LNCaP clone FGC (cell line): ENCODE measurements around the gene GALNT16.

Source experiments
- DNase-seq: peaks from one replicate; pipeline ENCODE4 v3.0.0-alpha.2; 2011; ENCODE audit warnings: low read depth
- H3K4me3 ChIP-seq: 2 replicates; pipeline ENCODE4 v1.5.1; 2011; ENCODE audit warnings: mild to moderate bottlenecking, low read depth, low read length, control low read depth
- TF ChIP-seq, protein P1 (sequence below): IDR thresholded peaks from 2 replicates; pipeline ENCODE4 v1.5.1; 2012; ENCODE audit warnings: mild to moderate bottlenecking; ENCODE audit not compliant: control insufficient read depth, insufficient read depth; ENCODE audit errors: extremely low read depth

The GALNT16 gene

DNA sequence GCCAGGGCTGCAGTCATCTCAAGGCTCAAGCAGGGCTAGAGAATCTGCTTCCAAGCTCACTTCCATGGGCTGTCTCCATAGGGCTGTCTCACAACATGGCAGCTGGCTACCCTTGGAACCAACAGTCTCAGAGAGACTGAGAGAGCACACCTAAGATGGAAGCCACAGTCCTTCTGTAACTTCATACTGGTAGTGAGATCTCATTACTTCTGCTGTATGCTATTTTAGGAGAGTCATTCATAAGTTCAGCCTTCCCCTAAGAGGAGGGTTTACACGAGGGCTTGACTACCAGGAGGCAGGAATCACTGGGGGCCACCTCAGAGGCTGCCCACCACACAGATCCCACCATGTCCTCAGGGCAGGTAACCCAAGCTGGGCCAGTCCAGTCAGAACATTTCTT lies 108.4 kb downstream of the GALNT16 start:
- TF ChIP-seq, protein P1, sequence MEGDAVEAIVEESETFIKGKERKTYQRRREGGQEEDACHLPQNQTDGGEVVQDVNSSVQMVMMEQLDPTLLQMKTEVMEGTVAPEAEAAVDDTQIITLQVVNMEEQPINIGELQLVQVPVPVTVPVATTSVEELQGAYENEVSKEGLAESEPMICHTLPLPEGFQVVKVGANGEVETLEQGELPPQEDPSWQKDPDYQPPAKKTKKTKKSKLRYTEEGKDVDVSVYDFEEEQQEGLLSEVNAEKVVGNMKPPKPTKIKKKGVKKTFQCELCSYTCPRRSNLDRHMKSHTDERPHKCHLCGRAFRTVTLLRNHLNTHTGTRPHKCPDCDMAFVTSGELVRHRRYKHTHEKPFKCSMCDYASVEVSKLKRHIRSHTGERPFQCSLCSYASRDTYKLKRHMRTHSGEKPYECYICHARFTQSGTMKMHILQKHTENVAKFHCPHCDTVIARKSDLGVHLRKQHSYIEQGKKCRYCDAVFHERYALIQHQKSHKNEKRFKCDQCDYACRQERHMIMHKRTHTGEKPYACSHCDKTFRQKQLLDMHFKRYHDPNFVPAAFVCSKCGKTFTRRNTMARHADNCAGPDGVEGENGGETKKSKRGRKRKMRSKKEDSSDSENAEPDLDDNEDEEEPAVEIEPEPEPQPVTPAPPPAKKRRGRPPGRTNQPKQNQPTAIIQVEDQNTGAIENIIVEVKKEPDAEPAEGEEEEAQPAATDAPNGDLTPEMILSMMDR, result no peak

DNA sequence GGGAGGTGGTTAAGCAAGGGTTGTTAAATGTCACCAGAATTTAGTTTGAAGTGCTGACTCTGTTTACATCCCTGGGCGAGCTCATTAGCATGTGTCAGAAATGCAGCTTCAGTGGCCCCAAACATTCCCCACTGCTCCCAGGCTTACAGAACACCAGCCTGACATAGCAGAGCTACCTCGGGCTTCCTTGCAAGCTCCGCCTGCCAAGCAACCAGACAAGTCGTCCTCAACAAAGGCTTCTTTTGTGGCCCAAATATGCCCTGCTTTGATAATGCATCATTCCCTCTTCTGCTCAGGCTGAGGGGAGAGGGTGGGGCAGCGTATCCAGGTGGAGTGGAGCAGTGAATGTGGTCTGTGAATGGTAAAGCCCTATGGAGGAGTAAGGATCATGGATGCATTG lies 110.1 kb downstream of the GALNT16 start:
- no peak for DNase-seq
- TF ChIP-seq, protein P1, result no peak
- H3K4me3 ChIP-seq, result no peak overlapping the region

More for the DNA sequence above, 108.4 kb downstream of the GALNT16 start:
- no peak for DNase-seq
- H3K4me3 ChIP-seq, result no peak overlapping the region

DNA sequence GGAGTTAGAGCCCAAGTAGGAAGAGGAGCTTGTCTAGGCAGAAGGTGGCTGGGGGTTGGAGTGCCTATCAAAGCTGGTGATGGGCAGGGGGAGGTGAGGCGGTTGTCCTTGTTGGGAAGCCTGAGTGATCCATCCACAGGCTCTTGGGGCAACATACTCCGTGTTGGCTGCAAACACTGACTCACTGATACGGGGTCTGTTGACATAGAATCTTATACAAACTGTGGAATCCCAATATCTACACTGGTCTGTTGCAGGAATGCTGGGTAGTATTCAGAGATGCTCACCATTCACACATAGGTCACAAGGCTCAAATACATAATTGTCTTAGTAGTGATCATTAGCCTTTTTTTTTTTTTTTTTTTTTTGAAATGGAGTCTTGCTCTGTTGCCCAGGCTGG lies 112.2 kb downstream of the GALNT16 start:
- TF ChIP-seq, protein P1, result no peak
- H3K4me3 ChIP-seq, result no peak overlapping the region
- DNase-seq, result no peak

DNA sequence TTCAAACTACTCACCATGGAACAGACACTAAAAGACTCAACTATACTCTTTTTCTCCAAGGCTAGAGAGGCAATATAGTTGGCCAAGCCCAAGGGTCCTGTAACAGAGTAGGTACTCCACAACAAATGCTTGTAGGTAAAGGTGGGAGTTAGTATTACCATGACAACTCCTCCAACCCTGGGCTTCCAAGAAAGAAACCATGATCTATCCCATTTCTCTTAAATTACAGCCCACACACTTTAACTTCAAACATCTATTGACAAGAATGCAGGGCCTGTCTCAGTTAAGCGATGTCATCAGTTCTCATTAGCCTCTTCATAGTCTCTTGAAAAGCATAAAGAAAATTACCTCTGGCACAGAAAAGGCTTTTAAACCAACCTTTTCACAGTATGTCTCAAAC lies 113.1 kb downstream of the GALNT16 start:
- no peak overlapping the region for H3K4me3 ChIP-seq
- TF ChIP-seq, protein P1, result no peak
- DNase-seq, result no peak

DNA sequence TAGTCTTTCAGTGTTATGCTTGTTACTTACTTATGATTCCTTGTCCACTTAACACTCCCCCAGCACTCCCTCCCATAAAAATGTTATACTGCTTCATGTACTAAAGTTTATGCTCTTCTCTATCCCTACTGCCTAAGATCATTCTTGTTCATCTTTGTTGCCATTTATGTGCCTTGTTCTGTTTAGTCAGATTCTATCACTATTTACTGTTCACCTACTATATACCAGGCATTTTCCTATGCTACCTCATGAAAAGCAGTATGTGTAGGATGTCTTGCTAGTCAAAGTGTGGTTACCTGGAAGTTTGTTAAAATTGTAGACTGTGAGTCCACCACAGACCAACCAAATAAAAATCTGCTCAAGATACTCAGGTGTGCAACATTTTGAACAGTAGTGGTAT lies 114.3 kb downstream of the GALNT16 start:
- TF ChIP-seq, protein P1, result no peak
- DNase-seq, result no peak

DNA sequence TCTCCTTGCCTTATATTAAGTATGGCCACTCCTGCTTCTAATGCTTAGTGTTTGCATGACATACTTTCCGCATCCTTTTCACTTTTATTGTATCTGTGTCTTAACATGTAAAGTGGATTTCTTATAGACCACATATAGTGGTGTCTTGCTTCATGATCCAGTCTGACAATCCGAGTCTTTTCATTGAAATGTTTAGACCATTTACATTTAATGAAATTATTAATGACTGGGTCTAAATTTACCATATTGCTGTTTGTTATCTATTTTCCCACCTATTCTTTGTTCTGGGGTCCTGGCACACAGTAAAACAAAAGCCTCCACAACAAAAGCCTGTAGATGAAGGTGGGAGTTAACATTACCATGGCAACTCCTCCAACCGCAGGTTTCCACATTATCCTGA lies 115.2 kb downstream of the GALNT16 start:
- H3K4me3 ChIP-seq, result no peak overlapping the region
- TF ChIP-seq, protein P1, result no peak
- no peak for DNase-seq

More for the DNA sequence above, 114.3 kb downstream of the GALNT16 start:
- no peak overlapping the region for H3K4me3 ChIP-seq

DNA sequence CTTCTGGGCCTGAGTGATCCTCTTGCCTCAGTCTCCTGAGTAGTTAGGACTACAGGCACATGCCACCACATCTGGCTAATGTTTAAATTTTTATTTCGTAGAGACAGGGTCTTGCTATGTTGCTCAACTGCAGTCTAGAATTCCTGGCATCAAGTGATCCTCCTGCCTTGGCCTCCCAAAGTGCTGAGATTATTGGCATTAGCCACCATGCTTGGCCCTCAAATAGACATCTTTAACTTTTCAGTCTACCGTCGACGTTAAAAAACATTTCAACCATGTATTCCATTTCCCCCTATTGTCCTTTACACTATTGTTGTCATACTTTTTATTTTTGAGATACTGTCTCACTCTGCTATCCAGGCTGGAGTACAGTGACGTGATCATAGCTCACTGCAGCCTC lies 115.8 kb downstream of the GALNT16 start:
- DNase-seq, result no peak
- TF ChIP-seq, protein P1, result no peak

More for the DNA sequence above, 115.8 kb downstream of the GALNT16 start:
- H3K4me3 ChIP-seq, result no peak overlapping the region
